DMS114 treated with DMSO at 0.1 percent for 48 hours (cell line): ENCODE measurements around the gene APBA2.

Experiments used
- DNase-seq: peaks from one replicate; lab custom pipeline; 2025; ENCODE audit not compliant: unreplicated experiment; lab: John Stamatoyannopoulos, UW

Gene APBA2

GRCh38 chr15:28895146-28895545, 9.4 kb downstream of the APBA2 start:
- no peak for DNase-seq

- DNase-seq, result no peak
Observed at GRCh38 chr15:28895566-28895965, 9.8 kb downstream of the APBA2 start.

- no peak for DNase-seq
Observed at GRCh38 chr15:28896951-28897350, 11.2 kb downstream of the APBA2 start.

- no peak for DNase-seq
Observed at GRCh38 chr15:28897861-28898585, 12.2 kb downstream of the APBA2 start.

- DNase-seq, result no peak
Observed at GRCh38 chr15:28899061-28899738, 13.4 kb downstream of the APBA2 start.

- DNase-seq, result no peak
Observed at GRCh38 chr15:28900041-28900891, 14.5 kb downstream of the APBA2 start.

GRCh38 chr15:28900892-28901586, 15.3 kb downstream of the APBA2 start:
- no peak for DNase-seq

- DNase-seq, result no peak
Observed at GRCh38 chr15:28901587-28901980, 15.8 kb downstream of the APBA2 start.

GRCh38 chr15:28901987-28902745, 16.4 kb downstream of the APBA2 start:
- DNase-seq, result no peak

GRCh38 chr15:28902856-28903255, 17.1 kb downstream of the APBA2 start:
- no peak for DNase-seq

GRCh38 chr15:28903555-28903954, 17.8 kb downstream of the APBA2 start:
- no peak for DNase-seq

- DNase-seq, result no peak
Observed at GRCh38 chr15:28904003-28904402, 18.2 kb downstream of the APBA2 start.

- no peak for DNase-seq
Observed at GRCh38 chr15:28904541-28905315, 19.0 kb downstream of the APBA2 start.

- DNase-seq, result no peak
Observed at GRCh38 chr15:28907338-28907960, 21.7 kb downstream of the APBA2 start.

- DNase-seq, result no peak
Observed at GRCh38 chr15:28909958-28910500, 24.3 kb downstream of the APBA2 start.

- DNase-seq, result no peak
Observed at GRCh38 chr15:28911310-28911931, 25.6 kb downstream of the APBA2 start.

GRCh38 chr15:28912422-28912821, 26.6 kb downstream of the APBA2 start:
- DNase-seq, result no peak

- DNase-seq, result no peak
Observed at GRCh38 chr15:28913171-28913765, 27.5 kb downstream of the APBA2 start.
